Measurements from ENCODE around the gene ERC2.

GRCh38 chr3:55634345-55634744 lies 833.9 kb downstream of the ERC2 start:
- TF ChIP-seq XRCC5 (optimal IDR thresholded peaks at IDR 0.05; ENCODE audit: low read length), result no peak
- no peak for TF ChIP-seq SMAD1 (CRISPR knock-in tag; IDR thresholded peaks at IDR 0.05; ENCODE audit: borderline replicate concordance, low read depth)
- no peak for TF ChIP-seq ELK4 (CRISPR knock-in tag; IDR thresholded peaks at IDR 0.05; ENCODE audit: borderline replicate concordance)
- no peak for TF ChIP-seq CTCF (CRISPR knock-in tag; IDR thresholded peaks at IDR 0.05)
- no peak for TF ChIP-seq ZNF33B (CRISPR knock-in tag; IDR thresholded peaks at IDR 0.05)
- no peak for TF ChIP-seq ZNF143 (CRISPR knock-in tag; IDR thresholded peaks at IDR 0.05)
- TF ChIP-seq ZNF121 (CRISPR knock-in tag; IDR thresholded peaks at IDR 0.05), result no peak
